GM10266 (cell line): Measurements from ENCODE around the gene PLA2G4A.

Source experiments
- DNase-seq: peaks from one replicate; pipeline ENCODE4 v3.0.0; 2012; ENCODE audit errors: extremely low spot score
- TF ChIP-seq, protein P1 (sequence below): IDR thresholded peaks from 2 replicates; pipeline ENCODE4 v1.5.1; 2012; ENCODE audit warnings: mild to moderate bottlenecking, low read depth; ENCODE audit not compliant: control insufficient read depth, insufficient read depth; ENCODE audit errors: missing control alignments

Gene PLA2G4A

GRCh38 chr1:186974774-186975181 is 146.0 kb downstream of the PLA2G4A start:
- TF ChIP-seq, protein P1, sequence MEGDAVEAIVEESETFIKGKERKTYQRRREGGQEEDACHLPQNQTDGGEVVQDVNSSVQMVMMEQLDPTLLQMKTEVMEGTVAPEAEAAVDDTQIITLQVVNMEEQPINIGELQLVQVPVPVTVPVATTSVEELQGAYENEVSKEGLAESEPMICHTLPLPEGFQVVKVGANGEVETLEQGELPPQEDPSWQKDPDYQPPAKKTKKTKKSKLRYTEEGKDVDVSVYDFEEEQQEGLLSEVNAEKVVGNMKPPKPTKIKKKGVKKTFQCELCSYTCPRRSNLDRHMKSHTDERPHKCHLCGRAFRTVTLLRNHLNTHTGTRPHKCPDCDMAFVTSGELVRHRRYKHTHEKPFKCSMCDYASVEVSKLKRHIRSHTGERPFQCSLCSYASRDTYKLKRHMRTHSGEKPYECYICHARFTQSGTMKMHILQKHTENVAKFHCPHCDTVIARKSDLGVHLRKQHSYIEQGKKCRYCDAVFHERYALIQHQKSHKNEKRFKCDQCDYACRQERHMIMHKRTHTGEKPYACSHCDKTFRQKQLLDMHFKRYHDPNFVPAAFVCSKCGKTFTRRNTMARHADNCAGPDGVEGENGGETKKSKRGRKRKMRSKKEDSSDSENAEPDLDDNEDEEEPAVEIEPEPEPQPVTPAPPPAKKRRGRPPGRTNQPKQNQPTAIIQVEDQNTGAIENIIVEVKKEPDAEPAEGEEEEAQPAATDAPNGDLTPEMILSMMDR, result no peak
- DNase-seq, result no peak

DNA sequence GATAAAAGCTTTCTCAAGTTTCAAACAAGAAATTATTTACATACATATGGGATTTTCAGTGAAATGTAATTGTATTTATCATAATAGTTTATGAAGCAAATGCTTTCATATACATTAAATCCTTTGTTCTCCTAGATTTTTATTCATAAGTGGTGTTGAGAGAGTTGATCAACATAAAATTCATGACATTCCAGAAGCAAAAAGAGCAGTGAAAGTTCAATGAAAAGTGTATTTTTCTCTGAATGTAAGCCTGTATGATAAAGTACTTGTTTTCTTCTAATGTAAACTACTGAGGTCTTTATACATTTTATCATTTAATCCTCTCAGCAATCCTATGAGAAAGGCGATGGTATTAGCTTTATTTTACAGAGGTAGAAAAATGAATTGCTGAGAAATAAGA is 146.5 kb downstream of the PLA2G4A start:
- TF ChIP-seq, protein P1, result no peak
- DNase-seq, result no peak

GRCh38 chr1:186976700-186977099 is 148.0 kb downstream of the PLA2G4A start:
- TF ChIP-seq, protein P1, result no peak

GRCh38 chr1:186977266-186977957 is 148.7 kb downstream of the PLA2G4A start:
- no peak for DNase-seq
- TF ChIP-seq, protein P1, result no peak

More at GRCh38 chr1:186976700-186977099, 148.0 kb downstream of the PLA2G4A start:
- DNase-seq, result no peak

DNA sequence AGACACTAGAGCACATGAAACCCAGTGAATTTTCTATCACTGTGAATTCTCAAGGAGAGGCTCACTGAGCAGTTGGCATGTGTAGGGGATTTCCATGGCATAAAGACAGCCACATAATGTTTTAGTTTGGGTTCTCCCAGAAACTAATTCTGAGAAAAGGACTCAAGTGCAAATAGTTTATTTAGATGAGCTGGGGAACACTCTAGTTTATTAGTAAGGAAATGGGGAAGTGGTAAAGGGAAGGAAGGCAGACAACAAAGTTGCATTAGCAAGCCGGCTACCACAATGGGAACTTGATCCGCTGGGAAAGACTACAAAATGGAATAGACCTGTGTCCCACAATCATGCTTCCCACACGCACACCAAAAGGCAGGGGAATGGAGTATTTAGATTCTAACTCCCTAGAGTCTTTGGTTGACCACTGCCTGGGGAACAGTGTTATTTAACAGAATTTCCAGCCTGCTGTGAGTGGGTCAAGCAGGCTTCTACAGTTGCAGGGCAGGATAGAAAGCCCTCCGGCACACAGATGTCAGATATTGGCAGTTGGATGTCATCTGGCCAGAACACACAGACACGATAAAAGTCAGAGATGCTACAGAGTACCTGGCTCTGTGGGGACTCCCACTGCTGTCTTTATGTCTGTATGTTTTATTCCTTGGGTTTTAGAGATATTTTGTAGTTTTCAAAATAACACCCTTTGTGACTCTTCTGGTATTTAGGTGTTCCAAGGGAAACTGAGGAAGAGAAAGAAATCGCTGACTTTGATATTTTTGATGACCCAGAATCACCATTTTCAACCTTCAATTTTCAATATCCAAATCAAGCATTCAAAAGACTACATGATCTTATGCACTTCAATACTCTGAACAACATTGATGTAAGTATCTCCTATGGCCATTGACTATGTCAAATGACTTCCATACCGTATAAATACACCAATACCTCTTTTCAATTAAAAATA is 150.1 kb downstream of the PLA2G4A start:
- TF ChIP-seq, protein P1, result no peak

GRCh38 chr1:186980400-186980799 is 151.7 kb downstream of the PLA2G4A start:
- TF ChIP-seq, protein P1, result no peak
- no peak for DNase-seq

More for the DNA sequence above, 150.1 kb downstream of the PLA2G4A start:
- no peak for DNase-seq

DNA sequence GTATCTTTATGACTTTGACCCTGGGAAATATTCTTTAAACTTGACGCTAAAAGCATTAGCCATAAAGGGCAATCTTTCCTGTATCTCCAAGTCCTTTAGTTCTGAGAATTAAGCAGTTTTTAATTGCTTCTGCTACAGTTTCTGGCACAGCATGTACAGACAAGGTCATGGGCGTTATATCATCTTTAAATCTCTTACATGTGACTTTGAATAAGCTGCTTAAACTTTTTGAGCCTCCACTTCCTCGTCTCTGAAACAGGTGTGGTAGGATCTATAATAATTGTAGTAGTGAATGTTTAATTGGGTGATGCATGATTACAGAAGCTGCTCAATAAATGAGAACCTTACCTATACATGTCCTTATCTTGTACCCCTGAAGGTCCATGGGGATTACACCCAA is 153.4 kb downstream of the PLA2G4A start:
- TF ChIP-seq, protein P1, result no peak
- DNase-seq, result no peak
